Measurements from ENCODE around the gene SLC6A20. TPM values are rescaled to one million over a fixed set of nuclear protein-coding genes. Genes with fewer than 3 reads are reported as not detected.

Gene SLC6A20
- total RNA-seq, 1 experiment from 2014 or later, result 0.09 TPM

DNA sequence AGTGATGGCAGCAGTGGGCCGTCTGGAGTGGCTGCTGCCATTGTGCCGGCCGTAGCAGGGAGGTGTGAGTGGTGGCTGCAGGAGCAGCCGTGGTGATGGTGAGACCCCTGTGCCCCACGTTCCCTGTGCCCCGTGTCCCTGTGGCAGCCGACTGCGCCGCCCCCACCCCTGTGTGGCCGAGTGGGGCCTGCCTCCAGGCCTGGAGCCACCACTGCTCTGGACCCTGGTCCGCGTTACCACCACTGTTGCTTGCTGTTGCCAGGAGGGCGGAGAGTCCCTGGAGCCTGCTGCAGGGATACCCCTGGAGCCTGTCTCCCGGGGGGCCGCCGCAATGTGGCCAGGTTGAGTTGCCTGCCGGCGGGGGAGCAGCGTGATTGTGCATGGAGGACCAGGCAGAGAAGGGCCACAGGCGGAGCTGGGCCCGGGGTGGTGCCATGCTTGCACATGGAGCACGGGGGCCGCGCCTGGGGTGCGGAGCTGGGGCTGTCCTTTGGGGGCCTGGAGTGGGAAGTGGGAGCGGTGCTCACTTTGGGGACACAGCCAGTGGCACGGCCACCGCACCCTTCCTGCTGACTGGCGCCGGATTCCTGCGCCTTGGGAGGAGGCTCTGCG, 50.1 kb downstream of the SLC6A20 start:
- Mint-ChIP-seq H3K27me3 (ENCODE audit: low read depth) (no peaks in the 10 kb centered on the region), H3K27ac (no peak overlapping the region; a peak in 2 of 7 replicates), H3K9me3 (no peaks in the 10 kb centered on the region), H3K4me1 (peaks cover 30 to 33% of the 10 kb centered on the region in 2 experiments), H3K36me3 (ENCODE audit: insufficient read depth in 1 of 3, low read depth in 3 of 3) (peaks cover 17 to 48% (median 44%) of the 10 kb centered on the region in 3 experiments), H3K4me3 (no peak overlapping the region; a peak in 1 of 5 replicates)
- no peak for DNase-seq
- Histone ChIP-seq H3K56ac (ENCODE audit: insufficient read length, low read depth, low read length) (no peak overlapping the region), H2BK120ac (ENCODE audit: low read depth, low read length, poor library complexity, severe bottlenecking) (no peak overlapping the region), H3K27ac (ENCODE audit: insufficient read length, low read depth, low read length) (no peak overlapping the region), H3K27me3 (ENCODE audit: insufficient read depth, low read length) (no peaks in the 10 kb centered on the region), H2BK20ac (ENCODE audit: low read depth, low read length, poor library complexity, severe bottlenecking) (no peak overlapping the region), H3K9me3 (ENCODE audit: control insufficient read depth, low read depth, low read length) (no peaks in the 10 kb centered on the region), H3K79me2 (ENCODE audit: insufficient read depth, low read length) (no peaks in the 10 kb centered on the region), H4K5ac (ENCODE audit: insufficient read length, low read depth, low read length) (no peak overlapping the region), H2BK12ac (ENCODE audit: insufficient read length, low read depth, low read length) (no peak overlapping the region), H4K91ac (ENCODE audit: insufficient read length, low read depth, low read length) (no peak overlapping the region), H3K79me1 (ENCODE audit: insufficient read depth, low read depth, low read length, poor library complexity, severe bottlenecking) (no peaks in the 10 kb centered on the region), H2AFZ (ENCODE audit: low read length) (no peak overlapping the region), H4K8ac (replicated peaks; ENCODE audit: insufficient read length, low read depth, low read length) (no peak overlapping the region), H2BK5ac (ENCODE audit: insufficient read length, low read length) (no peak overlapping the region), H3T11ph (ENCODE audit: low read length) (no peak overlapping the region), H3K9ac (ENCODE audit: extremely low read depth, insufficient read length, low read length) (no peak overlapping the region), H3K4me1 (ENCODE audit: insufficient read depth, low read length) (peaks cover 3% of the 10 kb centered on the region; the same call in 1 of the 2 replicates), H3K23ac (ENCODE audit: insufficient read length, low read depth, low read length) (no peak overlapping the region), H3K14ac (ENCODE audit: insufficient read depth, low read length) (no peak overlapping the region; the same call in 1 of the 2 replicates), H3K4ac (ENCODE audit: low read depth, low read length) (no peak overlapping the region), H3K4me2 (ENCODE audit: insufficient read depth, insufficient read length, low read length) (no peak overlapping the region), H3K18ac (ENCODE audit: insufficient read length, low read depth, low read length) (no peak overlapping the region), H2AK5ac (ENCODE audit: insufficient read length, low read length) (no peak overlapping the region), H2BK15ac (ENCODE audit: low read depth, low read length) (no peak overlapping the region), H3K23me2 (ENCODE audit: insufficient read length, low read depth, low read length, poor library complexity, severe bottlenecking) (no peaks in the 10 kb centered on the region), H4K20me1 (ENCODE audit: control insufficient read depth, insufficient read depth, insufficient read length) (no peaks in the 10 kb centered on the region)
- TF ChIP-seq CTCF (conservative IDR thresholded peaks at IDR 0.05), result no peak
- no CpG with 5 or more reads among the region's 32 CpGs for WGBS (ENCODE audit: extremely low coverage, insufficient read length, low lambda C conversion rate)
